ENCODE data around the gene FAM110A.
A peak's percentile ranks its signal among the peaks of the same experiment; 100 is the strongest.
"Not testable (repeated sequence)": the region's sequence is repeated elsewhere in the genome, so short reads cannot be mapped to it uniquely, and the experiment has no call there.

FAM110A gene

DNA sequence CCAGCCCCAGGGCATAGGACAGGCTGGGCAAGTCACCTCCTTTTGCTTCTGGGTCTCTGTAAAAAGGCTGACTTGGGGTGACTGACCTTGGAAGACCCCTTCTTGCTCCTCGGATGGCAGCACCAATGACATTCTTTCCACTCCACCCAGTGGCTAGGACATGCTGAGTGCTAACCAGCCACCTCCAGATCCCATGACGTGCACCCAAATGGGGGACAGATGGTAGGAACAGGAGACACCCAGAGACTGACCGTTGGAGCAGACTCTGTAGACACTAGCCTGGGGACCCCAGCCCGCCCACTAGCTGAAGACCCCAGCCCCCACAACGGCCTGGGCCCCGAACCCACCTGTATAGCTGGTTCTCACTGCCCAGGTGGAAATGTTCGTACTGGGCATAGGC lies 44.3 kb downstream of the FAM110A start:
- DNase-seq, result no peak

DNA sequence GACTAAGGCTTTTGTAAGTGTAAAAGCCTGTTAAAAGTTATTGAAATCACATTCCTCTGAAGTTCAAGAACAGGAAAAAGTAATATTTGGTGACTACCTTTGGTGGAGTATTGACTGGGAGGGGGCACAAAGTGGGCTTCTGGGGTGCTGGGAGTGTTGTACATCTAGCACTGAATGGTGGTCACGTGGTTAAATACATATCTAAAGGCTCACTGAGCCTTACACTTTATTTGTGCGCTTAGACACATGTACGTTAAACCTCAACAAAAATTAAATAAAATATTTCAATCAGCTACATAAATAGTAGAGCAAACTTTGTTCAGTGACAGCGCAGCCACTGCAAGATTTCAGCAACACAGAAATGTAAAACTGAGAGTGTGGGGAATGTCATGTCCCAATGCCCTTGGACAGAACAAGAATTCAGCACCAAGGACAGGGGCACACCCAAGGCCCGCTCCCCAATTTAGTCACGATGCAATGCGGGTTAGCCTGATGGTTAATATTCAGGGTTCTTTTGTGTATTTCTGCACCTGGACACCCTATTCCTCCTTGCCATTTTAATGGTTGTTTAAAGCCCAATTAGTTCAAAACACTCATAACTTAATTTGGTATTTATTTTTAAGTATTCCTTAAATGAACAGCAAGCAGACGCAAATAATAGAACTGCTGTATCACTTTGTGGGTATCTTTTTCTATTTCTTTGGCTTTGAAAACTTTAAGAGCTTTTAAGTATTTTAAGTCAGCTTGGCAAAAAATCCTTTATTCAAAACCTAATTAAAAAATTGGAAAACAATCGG lies 45.2 kb downstream of the FAM110A start:
- DNase-seq, result no peak

DNA sequence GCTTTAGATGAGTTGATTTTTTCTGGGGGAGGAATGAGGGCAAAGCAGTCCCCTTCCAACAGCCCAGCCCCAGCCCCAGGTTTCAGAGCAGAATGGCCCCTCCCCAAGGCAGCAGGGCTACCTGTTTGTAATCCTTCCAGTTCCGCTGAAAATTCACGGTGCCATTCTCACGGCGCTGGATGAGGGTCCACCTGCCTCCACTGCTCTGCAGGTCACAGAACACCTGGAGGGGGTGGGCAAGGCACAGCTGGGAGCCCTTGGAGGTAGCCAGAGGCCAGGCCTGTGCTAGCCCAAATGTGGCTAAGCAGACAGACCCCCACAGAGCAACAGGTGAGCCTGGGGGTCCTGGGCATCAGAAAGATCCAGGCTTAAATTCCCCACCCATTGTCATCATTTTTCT lies 46.1 kb downstream of the FAM110A start:
- DNase-seq, result no peak

DNA sequence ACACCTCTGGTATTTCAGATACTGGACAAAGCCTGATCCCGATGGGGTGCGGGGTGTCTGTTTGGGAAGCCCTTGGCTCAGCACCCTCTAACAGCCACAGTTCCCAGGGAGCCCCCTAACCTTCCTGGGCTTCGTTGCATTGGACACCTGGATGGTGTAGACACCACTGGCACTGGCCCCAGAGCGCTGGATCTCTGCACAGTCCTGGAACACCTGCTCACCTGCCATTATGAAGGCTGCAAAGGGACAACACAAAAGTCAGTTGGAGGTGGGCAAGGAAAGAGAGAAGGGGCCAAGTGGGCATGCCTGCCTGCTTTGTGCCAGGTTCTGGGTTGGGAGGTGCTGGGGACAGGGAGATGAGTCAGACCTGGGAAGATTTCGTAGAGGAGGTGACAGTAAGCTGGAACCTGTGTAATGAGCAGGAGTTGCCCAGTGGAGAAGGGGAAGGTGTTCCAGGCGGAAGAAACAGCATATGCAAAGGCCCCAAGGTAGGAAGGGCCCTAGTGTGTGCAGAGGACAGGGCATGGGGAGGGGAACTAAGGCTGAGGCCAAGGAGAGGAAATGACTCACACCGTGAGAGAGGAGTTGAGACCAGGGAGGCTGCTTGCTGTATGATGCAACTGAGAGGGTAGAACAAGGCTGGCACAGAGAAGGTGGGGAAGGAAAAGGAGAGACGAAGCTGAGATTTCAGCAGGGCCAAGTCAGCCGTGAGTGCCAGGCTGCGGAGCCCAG lies 47.7 kb downstream of the FAM110A start:
- DNase-seq, result no peak

DNA sequence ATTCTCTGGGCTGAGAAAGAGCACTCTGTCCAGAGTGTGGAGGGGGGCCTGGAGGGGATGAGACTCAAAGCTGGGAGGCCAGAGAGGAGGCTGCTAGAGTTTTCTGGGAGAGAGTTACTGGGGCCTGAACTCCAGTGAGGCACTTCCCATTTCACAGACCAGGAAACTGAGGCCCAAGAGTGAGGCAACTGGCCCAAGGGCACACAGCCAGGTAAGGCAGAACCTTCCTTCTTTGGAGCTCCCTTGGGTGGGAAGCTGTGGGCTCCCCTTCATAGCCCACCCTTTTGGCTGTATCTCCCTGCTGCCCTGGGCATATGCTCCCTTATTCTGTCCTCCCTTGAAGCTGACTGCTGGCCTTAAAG lies 48.2 kb downstream of the FAM110A start:
- no peak for DNase-seq

DNA sequence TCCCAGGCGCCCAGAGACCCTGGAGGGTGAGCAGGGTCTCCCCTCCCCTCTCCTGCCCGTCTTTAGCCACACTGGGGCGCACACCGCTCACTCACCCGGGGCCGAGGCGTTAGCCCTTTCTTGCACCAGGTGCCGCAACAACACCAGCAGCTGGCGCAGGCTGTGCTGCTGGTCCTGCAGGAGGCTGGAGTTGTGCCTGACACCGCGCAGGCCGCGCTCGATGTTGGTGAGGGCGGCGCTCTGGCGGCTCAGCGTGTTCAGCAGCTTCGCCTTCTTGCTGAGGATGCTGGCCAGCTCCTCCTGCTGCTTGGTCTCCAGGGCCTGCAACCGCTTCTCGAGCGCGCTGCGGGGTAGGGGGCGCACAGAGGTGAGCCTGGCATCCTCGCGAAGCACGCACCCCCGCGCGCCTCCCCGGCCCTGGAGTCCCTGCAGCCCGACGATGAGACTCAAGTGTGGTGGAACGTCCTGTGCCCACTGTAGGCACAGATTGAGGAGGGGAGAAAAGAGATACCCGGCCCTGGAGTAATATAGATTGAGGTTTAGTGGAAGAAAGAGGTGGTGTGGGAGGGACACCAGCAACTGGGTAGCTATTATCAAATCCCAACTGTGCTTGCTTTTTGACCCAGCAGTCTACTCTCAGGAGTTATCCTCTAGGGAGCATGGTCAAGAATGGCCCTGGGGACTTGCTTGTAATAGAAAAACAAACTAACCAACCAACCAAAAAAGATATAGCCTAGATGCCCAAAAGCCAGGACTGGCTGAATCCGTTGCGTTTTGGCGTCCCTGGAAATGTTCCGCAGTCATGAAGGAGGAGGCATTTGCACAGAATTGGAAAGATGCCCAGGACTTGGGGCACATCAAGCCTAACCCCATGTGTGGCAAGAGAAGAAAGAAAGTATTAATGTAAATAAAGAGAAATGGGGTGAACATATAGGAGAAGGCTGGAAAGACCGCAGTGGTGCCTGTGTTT lies 51.8 kb downstream of the FAM110A start:
- DNase-seq, result peak; percentile 71

DNA sequence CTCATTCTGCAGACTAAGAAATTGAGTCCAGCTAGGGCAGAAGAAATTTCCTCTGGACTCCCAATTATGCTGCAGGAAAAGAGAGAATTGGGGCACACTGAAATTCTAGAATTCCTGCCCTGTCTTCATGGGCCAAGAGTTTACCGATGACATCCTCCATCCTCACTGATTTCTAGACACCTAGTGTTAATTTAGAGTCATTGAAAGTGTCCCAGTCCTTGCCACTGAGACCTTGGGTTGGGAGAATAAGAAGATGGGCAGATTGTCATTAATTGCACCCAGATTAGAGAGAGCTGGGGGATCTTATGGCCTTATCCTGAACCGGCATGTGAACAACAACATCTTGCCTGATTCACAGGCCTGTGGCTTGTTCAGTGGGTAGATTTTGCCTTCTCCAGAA lies 53.6 kb downstream of the FAM110A start:
- no peak for DNase-seq

DNA sequence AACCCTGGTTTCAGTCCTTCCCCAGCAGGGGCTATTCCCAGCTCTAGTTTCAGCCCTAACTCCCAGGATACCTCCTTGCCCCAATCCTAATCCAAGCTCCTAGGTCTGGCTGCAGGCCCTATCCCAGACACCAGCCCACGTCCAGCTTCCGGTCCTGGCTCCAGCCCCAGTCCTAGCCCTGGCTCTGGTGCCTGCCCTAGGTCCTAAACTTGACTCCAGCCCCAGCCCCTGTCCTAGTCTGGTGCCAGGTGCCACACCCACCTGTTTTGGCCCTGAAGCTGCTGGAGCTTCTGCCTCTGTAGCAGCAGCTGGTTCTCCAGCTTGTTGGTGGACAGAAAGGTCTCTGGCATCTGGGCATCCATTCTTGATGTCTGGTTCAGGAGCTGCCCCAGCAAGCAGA lies 54.5 kb downstream of the FAM110A start:
- DNase-seq, result no peak

DNA sequence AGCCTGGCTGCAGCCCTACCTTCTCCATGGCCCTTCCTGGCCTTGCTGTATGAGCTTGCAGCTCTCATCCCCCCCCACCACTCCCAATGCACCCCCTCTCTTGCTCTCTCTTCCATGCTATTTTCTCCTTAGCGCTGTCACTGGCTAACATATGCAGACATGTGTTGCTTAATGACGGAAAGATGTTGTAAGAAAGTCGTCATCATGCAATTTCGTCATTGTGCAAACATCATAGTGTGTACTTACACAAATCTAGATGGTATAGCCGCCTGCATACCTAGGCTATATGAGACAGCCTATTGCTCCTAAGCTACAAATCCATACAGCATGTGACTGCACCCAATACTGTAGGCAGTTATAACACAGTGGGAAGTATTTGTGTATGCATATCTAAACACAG lies 55.6 kb downstream of the FAM110A start:
- DNase-seq, result no peak

DNA sequence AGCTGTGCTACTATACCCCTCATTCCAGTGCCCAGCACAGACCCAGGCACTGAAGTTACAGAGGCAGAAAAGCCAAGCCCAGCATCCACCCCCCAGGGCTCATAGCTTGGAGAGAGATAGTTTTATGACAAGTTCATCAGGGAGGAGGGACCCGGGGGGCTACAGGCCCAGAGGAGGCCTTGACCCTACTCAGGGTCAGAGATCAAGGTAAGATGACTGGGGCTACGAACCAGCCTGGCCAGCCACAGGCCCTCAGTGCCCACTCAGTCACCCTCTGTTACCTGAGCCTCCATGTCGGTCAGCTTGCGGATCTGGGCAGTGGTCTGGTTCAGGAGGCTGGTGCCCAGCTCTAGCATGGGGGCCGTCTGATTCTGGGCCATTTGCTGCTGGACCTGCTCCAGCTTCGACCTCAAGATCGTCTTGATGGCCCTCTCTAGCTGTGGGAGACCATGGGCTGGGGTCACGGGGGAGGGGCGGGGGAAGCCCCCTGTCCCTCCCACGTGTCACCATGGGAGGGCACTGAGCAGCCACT lies 56.5 kb downstream of the FAM110A start:
- no peak for DNase-seq

DNA sequence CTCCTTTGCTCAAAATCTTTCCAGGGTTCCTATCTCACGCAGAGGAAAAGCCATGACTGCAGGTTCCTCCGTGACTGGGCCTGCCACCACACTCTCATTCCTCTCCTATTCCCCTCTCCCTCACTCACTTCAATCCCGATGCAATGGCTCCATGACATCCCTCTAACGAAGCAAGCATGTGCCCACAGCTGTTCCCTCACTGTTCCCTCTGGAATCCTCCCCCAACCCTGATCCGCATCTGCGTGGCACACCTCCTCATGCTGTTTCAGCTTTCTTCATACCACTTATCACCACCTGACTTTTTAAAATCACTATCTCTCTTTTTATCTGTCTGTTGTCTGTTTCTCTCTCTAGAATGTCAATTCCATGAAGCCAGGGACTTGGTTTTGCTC lies 57.1 kb downstream of the FAM110A start:
- no peak for DNase-seq

DNA sequence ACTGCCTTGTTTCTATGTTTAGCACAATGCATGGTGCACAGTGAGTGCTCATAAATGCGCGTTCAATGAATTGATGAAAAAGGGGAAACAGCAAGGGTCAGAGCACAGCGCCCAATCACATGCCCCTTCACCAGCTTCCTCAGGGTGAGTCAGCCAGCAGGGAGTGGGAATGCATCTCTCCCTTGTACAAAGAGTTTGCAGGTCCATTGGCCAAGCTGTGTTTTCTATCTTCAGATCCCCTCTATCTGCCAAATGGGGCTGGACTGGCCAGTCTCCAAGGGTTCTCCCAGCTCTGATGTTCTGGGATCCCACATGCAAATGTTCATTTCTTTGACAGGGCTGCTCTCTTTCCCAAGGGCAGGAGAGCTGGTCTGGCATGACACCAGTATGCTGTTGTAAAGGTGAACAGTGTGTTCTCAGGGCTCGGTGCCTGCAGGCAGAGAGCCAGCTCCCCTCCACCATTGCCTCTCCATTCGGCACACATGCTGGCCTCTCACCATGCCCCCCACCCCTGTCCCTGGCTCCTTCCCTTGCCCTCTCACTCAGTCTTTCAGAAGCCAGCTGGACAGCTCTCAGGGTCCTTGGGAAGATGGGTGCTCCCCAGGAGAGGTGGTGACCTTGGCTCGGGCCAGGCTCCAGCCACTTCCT lies 57.7 kb downstream of the FAM110A start:
- no peak for DNase-seq

DNA sequence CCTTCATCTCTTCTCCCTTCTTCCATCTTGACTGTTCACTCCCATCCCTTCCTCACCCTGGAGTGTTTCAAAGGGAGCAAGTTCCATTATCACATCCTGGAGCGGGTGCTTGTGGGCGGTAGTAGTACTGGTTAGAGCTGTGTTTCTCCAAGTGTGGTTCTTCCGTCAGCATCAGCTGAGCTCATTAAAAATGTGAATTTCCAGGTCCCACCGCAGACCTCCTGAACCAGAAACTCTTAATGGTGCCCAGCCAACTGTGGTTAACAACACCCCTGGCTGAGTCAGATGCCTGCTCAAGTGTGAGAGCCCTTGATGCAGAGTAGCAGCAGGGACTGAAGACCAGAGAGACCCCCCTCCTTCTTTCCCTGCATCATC lies 58.2 kb downstream of the FAM110A start:
- no peak for DNase-seq

DNA sequence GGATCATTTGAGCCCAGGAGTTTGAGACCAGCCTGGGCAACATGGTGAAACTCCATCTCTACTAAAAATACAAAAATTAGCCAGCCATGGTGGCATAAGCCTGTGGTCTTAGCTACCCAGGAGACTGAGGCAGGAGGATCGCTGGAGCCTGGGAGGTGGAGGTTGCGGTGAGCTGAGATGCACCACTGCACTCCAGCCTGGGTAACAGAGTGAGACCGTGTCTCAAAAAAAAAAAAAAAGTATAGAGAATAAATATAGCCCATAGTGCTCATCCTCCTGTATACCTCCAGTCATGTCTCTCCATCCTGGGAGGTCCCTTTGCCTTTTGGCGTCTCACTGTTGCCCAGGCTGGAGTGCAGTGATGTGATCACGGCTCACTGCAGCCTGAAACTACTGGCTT lies 58.9 kb downstream of the FAM110A start:
- DNase-seq, result not testable (repeated sequence)
